AG04449 (cell line): ENCODE measurements around the gene SOCS6.

Experiments used
- CTCF ChIA-PET: fragments of 350-600 bp; formaldehyde crosslinking; extraction: SDS; loops from one replicate; lab custom pipeline; 2021; ENCODE audit warnings: antibody characterized with exemption; lab: Yijun Ruan, JAX
- POLR2A ChIA-PET: fragments of 400-600, 350-600 bp; formaldehyde crosslinking; extraction: SDS; loops from one replicate; lab custom pipeline; 2020; ENCODE audit warnings: antibody characterized with exemption, inconsistent platforms; lab: Yijun Ruan, JAX
- DNase-seq: peaks from one replicate; pipeline ENCODE4 v3.0.0-alpha.2; 2010; ENCODE audit warnings: low read depth, low spot score
- H3K4me3 ChIP-seq: 2 replicates; pipeline ENCODE4 v1.5.1; 2011; ENCODE audit warnings: low read depth, mild to moderate bottlenecking, control low read depth, low read length
- TF ChIP-seq, protein P1 (sequence below): IDR thresholded peaks from one replicate; pipeline ENCODE4 v1.5.1; 2011; ENCODE audit warnings: mild to moderate bottlenecking, moderate library complexity, low read length, control low read depth, inconsistent platforms; ENCODE audit not compliant: insufficient read depth; ENCODE audit errors: missing control alignments

Gene SOCS6

DNA sequence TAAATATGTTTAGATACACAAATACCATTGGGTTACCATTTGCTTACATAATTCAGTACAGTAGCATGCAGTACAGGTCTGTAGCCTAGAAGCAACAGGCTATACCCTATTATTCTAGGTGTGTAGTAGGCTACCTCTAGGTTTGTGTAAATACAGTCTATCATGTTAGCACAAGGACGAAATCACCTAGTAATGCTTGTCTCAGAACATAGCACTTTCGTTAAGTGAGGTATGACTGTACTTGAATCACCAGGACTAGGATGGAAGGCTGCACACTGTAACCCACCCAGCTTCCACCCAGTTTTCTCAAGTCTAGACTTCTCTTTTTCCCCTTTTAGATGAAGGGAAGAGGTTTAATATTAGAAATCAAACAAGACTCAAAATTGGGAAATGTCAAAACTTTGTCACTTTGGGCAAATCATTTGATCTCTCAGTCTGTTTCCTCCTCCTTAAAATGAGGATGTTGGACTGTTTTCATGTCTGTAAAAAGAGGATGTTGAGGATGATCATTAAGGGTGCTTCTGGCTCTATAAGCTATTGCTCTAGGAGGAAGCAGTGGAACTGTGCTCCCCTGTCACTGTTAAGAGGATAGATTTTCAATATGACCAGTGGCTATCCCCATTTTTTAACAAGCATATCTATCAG is 3.7 kb upstream of the SOCS6 start:
- TF ChIP-seq, protein P1, sequence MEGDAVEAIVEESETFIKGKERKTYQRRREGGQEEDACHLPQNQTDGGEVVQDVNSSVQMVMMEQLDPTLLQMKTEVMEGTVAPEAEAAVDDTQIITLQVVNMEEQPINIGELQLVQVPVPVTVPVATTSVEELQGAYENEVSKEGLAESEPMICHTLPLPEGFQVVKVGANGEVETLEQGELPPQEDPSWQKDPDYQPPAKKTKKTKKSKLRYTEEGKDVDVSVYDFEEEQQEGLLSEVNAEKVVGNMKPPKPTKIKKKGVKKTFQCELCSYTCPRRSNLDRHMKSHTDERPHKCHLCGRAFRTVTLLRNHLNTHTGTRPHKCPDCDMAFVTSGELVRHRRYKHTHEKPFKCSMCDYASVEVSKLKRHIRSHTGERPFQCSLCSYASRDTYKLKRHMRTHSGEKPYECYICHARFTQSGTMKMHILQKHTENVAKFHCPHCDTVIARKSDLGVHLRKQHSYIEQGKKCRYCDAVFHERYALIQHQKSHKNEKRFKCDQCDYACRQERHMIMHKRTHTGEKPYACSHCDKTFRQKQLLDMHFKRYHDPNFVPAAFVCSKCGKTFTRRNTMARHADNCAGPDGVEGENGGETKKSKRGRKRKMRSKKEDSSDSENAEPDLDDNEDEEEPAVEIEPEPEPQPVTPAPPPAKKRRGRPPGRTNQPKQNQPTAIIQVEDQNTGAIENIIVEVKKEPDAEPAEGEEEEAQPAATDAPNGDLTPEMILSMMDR = no peak
- POLR2A ChIA-PET = no interaction called here
- CTCF ChIA-PET = interaction anchor here (1.0 to 3.1 kb wide), 2 partner anchors 149 to 166 kb away, joined by 3 to 11 read pairs; no protein-coding TSS in a partner anchor
- no peak overlapping the region for H3K4me3 ChIP-seq
- no peak for DNase-seq

DNA sequence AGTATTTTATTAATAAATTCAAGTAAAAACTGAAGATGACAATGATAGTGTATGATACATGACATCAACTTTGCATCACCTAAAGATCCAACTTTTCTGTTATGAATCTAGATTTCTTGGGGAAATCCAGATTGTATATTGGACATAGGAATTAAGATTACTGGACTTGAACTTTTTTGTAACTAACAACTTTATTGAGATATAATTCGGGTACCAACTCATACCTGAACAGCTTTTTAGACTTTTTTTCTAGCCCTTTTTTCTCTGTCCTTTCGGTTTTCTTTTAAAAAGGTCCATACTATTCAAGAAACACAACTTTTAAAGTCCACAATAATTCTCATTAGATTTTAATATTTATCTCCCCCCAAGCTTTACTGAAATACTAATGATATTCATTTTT is 1.1 kb upstream of the SOCS6 start:
- CTCF ChIA-PET = interaction anchor here (3.1 kb wide), 1 partner anchor 146 kb away, joined by 11 read pairs; no protein-coding TSS in a partner anchor
- H3K4me3 ChIP-seq = no peak overlapping the region; the same call in 1 of the 2 replicates
- POLR2A ChIA-PET = no interaction called here
- no peak for DNase-seq
- TF ChIP-seq, protein P1 = no peak

DNA sequence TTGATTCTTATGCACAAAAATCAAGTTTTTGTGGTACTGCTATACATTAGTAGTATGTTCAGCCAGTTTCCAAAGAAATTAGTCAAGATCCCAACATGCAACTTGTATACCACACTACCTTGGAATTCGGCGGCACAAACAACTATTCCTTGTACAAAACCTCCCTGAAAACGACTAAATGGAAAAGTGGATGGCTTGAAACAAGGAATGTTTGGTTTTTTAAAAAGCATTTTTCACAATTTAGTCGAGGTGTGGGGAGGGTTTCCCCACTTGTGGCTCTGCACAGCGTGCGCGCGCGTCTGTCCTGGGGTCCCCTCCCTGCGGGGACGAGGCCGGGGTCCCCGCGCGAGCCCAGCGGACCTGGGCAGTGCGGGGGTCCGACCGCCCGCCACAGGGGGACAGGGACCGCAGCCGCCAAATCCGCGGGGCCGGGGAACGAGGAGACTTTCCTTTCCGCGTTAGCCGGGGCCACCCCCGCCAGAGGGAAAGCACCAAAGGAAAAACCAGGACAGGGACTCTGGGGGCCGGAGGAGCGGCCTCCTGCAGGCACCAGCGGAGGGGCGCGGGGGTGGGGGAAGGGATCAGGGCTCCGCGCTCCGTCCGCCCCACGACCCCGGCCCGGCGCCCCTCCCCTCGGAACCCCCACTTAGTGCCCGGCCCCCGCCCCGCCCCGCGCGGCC is 534 bp upstream of the SOCS6 start:
- TF ChIP-seq, protein P1 = no peak
- peak overlapping the region; percentile 76 for H3K4me3 ChIP-seq
- CTCF ChIA-PET = no interaction called here
- POLR2A ChIA-PET = no interaction called here
- DNase-seq = no peak

DNA sequence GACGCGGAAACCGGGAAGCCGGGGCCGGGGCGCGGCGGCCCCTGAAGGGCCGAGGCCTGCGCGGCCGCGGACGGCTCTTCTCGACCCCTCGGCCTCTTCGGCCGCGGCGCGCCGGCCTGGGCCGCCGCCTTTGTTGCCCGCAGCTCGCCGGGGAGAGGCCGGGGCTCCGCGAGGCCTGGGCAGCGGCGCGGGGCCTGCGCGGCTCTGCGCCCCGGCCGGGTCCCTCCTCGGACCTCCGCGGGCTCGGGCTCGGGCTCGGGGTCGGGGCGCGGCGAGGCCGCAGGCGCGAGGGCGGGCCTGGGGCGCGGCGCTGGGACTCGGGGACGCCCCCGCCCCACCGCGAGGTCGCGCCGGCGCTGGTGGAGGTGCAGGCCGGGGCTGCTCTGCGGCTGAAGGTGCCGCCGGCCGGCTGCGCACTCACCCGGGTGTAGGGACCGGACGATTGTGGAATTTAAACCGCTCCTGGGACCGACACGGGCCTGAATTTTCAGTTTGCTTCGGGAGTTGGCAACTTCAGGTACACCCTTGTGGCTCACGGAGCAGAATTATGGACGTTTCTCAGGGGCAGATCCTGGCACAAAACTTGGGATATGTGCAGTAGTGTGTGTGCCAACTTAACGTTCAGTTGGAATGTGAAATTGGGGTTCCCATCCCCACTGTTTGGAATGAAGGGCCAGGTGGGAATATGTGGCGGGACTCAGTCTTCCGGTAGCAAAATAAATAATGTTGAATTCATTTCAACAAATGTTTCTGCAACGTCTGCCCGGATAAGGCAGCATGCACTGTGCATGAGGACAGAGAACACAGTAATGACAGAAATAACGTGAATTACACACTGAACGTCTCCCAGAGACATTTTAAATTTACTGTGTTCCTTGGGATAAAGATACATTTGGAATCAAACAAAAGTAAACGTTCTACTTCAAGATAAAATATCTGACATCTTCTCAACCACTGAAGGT is 787 bp downstream of the SOCS6 start:
- H3K4me3 ChIP-seq = peak overlapping the region; percentile 76
- POLR2A ChIA-PET = interaction anchor here (0.6 kb wide), 1 partner anchor 30 kb away, joined by 4 read pairs; no protein-coding TSS in a partner anchor
- TF ChIP-seq, protein P1 = no peak
- CTCF ChIA-PET = interaction anchor here (1.2 kb wide), 1 partner anchor 145 kb away, joined by 4 read pairs; no protein-coding TSS in a partner anchor
- no peak for DNase-seq

DNA sequence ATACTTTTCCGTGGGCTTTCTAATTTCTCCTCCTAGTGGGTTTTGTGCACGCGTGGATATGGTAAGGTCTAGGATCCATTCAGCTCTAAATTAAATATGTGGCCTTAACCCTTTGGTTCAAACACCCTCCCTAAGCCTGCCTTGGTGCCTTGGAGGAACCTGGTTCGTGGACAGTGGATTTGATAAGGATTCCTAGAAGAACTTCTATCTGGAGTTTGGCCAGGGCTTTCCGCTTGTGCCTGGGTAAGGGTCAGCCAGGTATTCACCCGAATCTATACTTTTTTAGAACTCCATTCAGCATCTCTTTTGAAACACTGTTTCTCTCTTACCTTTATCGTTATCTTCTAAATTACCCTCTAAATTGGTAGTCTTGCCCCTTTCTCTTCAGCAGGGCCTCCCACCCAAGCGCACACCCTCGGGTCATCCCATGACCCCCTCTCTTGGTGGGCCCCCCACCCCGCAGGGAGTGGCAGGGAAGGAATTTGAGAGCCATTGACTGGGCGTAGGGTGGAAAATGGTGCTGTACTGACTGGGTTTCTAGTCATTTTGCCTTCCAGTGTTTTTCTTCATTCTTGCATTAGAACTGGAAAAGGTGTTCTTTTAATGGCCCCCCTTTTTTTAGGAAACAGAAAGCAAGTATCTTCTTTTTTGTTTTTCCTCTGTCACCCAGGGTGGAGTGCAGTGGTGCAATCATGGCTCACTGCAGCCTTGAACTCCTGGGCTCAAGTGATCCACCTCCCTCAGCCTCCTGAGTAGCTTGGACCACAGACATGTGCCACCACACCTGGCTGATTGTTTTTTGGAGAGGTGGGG is 1.8 kb downstream of the SOCS6 start:
- peak overlapping the region; percentile 76 for H3K4me3 ChIP-seq
- TF ChIP-seq, protein P1 = no peak
- ChIA-PET CTCF (interaction anchor here (1.2 to 1.4 kb wide), 2 partner anchors 143 to 144 kb away, joined by 4 read pairs; no protein-coding TSS in a partner anchor), POLR2A (no interaction called here)
- no peak for DNase-seq
